ENCODE results near the gene ADD3. TPM values are rescaled to one million over a fixed set of nuclear protein-coding genes. Genes with fewer than 3 reads are reported as not detected.

ADD3 gene
- total and polyA plus RNA-seq, 10 of the 15 experiments (the other 5 are each of a cell fraction or from before 2014, with no cell fraction given): 27.3 to 129 (median 67.8) TPM

- no peak for TF ChIP-seq ZBTB33 (IDR thresholded peaks at IDR 0.05)
- no peak for TF ChIP-seq BCL11A (IDR thresholded peaks at IDR 0.05; ENCODE audit: low read depth, low read length)
- no peak for TF ChIP-seq KLF5 (IDR thresholded peaks at IDR 0.05; ENCODE audit: partially characterized antibody)
- TF ChIP-seq TCF12 (IDR thresholded peaks at IDR 0.05; ENCODE audit: low read depth, low read length): no peak
- TF ChIP-seq WRNIP1 (IDR thresholded peaks at IDR 0.05; ENCODE audit: borderline replicate concordance, low read depth, low read length): no peak
Measured at GRCh38 chr10:110137142-110137545, 129.4 kb downstream of the ADD3 start (continued).

DNA sequence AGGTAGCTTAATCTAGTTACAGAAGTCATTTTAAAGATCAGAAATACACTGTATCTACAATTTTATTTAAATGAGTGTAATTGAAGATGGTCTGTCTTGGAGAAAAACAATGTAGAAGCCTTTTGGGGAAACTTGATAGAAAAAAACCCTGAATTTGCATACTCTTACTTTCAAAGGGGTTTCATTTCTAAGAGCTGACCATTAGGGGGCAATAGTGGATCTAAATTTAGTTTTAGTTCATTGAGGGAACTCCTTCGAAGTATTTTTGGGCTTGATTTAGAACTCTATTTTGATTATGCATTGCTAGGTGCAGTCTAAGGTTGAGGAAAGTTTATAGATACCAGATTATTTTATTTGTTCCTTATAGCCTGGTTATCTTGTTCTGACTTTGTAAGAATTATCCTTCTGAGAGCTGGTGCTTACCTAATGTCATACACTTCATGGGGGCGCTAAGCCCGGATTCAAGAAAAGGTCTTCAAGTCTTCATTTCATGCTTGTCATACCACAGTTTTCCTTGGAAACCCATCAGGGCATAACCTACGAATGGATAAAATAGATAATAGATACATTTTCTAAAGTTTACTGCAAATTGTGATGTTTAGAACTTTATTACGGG, 130.5 kb downstream of the ADD3 start:
- peaks cover 0 to 1% of the 10 kb centered on the region in 2 experiments; a peak in 2 of 4 replicates for H3K27me3 ChIP-seq (replicated peaks in 1 of 2; ENCODE audit: control insufficient read depth in 2 of 2, insufficient read depth in 2 of 2, low read length in 1 of 2)
- DNase-seq (ENCODE audit: low read depth, low spot score): no peak
- H3K79me2 ChIP-seq (ENCODE audit: control insufficient read depth, insufficient read depth, low read length): no peaks in the 10 kb centered on the region
- no peaks in the 10 kb centered on the region for H3K9me3 ChIP-seq (replicated peaks; ENCODE audit: control insufficient read depth, insufficient read depth, low read length)
- H3K9ac ChIP-seq (ENCODE audit: control insufficient read depth, insufficient read depth, low read length): no peak overlapping the region
- H3K4me2 ChIP-seq (ENCODE audit: control insufficient read depth, insufficient read depth): no peak overlapping the region
- ATAC-seq: peak; percentile 85
- no peak overlapping the region for H3K27ac ChIP-seq (ENCODE audit: control insufficient read depth, insufficient read depth)
- H3K36me3 ChIP-seq (ENCODE audit: control insufficient read depth in 2 of 2, insufficient read depth in 2 of 2, low read length in 1 of 2): no peaks in the 10 kb centered on the region
- in situ Hi-C loops (cut with MboI) (loop anchor here (5.0 to 10.0 kb wide), 3 partner anchors 84 to 416 kb away; no protein-coding TSS in a partner anchor), intact Hi-C loops (cut with micrococcal nuclease; ENCODE audit: unreplicated experiment) (loop anchor here (2.0 to 10.0 kb wide), 3 partner anchors 74 to 436 kb away; no protein-coding TSS in a partner anchor)
- 51% methylated on average over 5 of the region's 5 CpGs for WGBS (ENCODE audit: insufficient coverage, insufficient replicate concordance, low lambda C conversion rate, missing lambda C conversion rate)
- RAD21 ChIA-PET (ENCODE audit: unreplicated experiment): interaction anchor here (0.8 to 3.0 kb wide), 21 partner anchors 18 to 1934 kb away, joined by 3 to 42 read pairs (median 5); partner anchors contain the start of genes MXI1 and SMNDC1
- peak; percentile 91 for FAIRE-seq
- H3K4me1 ChIP-seq (ENCODE audit: control insufficient read depth, insufficient read depth, low read length): peaks cover 5% of the 10 kb centered on the region
- no peaks in the 10 kb centered on the region for H4K20me1 ChIP-seq (ENCODE audit: control insufficient read depth, insufficient read depth)
- no peak overlapping the region for H2AFZ ChIP-seq (ENCODE audit: control insufficient read depth, low read depth, low read length)
- CTCF ChIA-PET: interaction anchor here (0.6 to 4.8 kb wide), 60 partner anchors 9 to 436 kb away, joined by 3 to 105 read pairs (median 4); partner anchors contain the start of gene SMNDC1
- POLR2A ChIA-PET: interaction anchor here (0.7 to 1.4 kb wide), 2 partner anchors 147 to 167 kb away, joined by 3 to 8 read pairs; no protein-coding TSS in a partner anchor
- no peak overlapping the region for H3K4me3 ChIP-seq
- BruUV-seq (replicated peaks): no TSS peak
- SMC1A ChIA-PET (ENCODE audit: uncharacterized antibody, unreplicated experiment): interaction anchor here (0.7 to 2.6 kb wide), 36 partner anchors 9 to 254 kb away, joined by 3 to 34 read pairs (median 4); partner anchors contain the start of genes MXI1 and SMNDC1
- no peak for TF ChIP-seq CEBPB (IDR thresholded peaks at IDR 0.05; ENCODE audit: borderline replicate concordance in 1 of 2, low read depth in 2 of 2, low read length in 2 of 2)
- TF ChIP-seq, protein P1, sequence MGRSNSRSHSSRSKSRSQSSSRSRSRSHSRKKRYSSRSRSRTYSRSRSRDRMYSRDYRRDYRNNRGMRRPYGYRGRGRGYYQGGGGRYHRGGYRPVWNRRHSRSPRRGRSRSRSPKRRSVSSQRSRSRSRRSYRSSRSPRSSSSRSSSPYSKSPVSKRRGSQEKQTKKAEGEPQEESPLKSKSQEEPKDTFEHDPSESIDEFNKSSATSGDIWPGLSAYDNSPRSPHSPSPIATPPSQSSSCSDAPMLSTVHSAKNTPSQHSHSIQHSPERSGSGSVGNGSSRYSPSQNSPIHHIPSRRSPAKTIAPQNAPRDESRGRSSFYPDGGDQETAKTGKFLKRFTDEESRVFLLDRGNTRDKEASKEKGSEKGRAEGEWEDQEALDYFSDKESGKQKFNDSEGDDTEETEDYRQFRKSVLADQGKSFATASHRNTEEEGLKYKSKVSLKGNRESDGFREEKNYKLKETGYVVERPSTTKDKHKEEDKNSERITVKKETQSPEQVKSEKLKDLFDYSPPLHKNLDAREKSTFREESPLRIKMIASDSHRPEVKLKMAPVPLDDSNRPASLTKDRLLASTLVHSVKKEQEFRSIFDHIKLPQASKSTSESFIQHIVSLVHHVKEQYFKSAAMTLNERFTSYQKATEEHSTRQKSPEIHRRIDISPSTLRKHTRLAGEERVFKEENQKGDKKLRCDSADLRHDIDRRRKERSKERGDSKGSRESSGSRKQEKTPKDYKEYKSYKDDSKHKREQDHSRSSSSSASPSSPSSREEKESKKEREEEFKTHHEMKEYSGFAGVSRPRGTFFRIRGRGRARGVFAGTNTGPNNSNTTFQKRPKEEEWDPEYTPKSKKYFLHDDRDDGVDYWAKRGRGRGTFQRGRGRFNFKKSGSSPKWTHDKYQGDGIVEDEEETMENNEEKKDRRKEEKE (IDR thresholded peaks at IDR 0.05): no peak
- TF ChIP-seq SKIL (IDR thresholded peaks at IDR 0.05; ENCODE audit: low read depth, poor library complexity, severe bottlenecking): peak; percentile 28
- 0 out of 2 replicates have a peak, but pooled peaks have one; percentile 13 for TF ChIP-seq ZBTB33 (IDR thresholded peaks at IDR 0.05)
- TF ChIP-seq EZH2 (IDR thresholded peaks at IDR 0.05; ENCODE audit: borderline replicate concordance, control insufficient read depth, low read depth, low read length): no peak
- no peak for TF ChIP-seq FOS (IDR thresholded peaks at IDR 0.05; ENCODE audit: borderline replicate concordance, extremely low read depth, insufficient read length)
- TF ChIP-seq GATAD2B (conservative IDR thresholded peaks at IDR 0.05; ENCODE audit: low read depth): no peak

Data from GM12878 (cell line).